ENCODE results near the gene HTR4.

The HTR4 gene

GRCh38 chr5:148524721-148525120 is 129.6 kb downstream of the HTR4 start:
- no peak for DNase-seq

- DNase-seq = no peak
Measured at GRCh38 chr5:148523139-148523538, 131.2 kb downstream of the HTR4 start.

GRCh38 chr5:148515460-148515859 is 138.9 kb downstream of the HTR4 start:
- no peak for DNase-seq

GRCh38 chr5:148514344-148514743 is 140.0 kb downstream of the HTR4 start:
- no peak for DNase-seq

- no peak for DNase-seq
Measured at GRCh38 chr5:148512498-148512897, 141.8 kb downstream of the HTR4 start.

- no peak for DNase-seq
Measured at GRCh38 chr5:148511810-148512347, 142.4 kb downstream of the HTR4 start.

GRCh38 chr5:148509893-148510292 is 144.4 kb downstream of the HTR4 start:
- no peak for DNase-seq

- no peak for DNase-seq
Measured at GRCh38 chr5:148507648-148508047, 146.7 kb downstream of the HTR4 start.

GRCh38 chr5:148499452-148499851 is 154.9 kb downstream of the HTR4 start:
- DNase-seq = peak; percentile 30

- no peak for DNase-seq
Measured at GRCh38 chr5:148497757-148498156, 156.6 kb downstream of the HTR4 start.

GRCh38 chr5:148492351-148492750 is 162.0 kb downstream of the HTR4 start:
- DNase-seq = no peak

GRCh38 chr5:148491793-148492184 is 162.5 kb downstream of the HTR4 start:
- DNase-seq = no peak

- no peak for DNase-seq
Measured at GRCh38 chr5:148491015-148491792, 163.1 kb downstream of the HTR4 start.

- no peak for DNase-seq
Measured at GRCh38 chr5:148488757-148489156, 165.6 kb downstream of the HTR4 start.

- DNase-seq = no peak
Measured at GRCh38 chr5:148486456-148486855, 167.9 kb downstream of the HTR4 start.

GRCh38 chr5:148484651-148485050 is 169.7 kb downstream of the HTR4 start:
- DNase-seq = peak; percentile 29

- no peak for DNase-seq
Measured at GRCh38 chr5:148483750-148484149, 170.6 kb downstream of the HTR4 start.

GRCh38 chr5:148482697-148483462 is 171.4 kb downstream of the HTR4 start:
- DNase-seq = peak; percentile 45

GRCh38 chr5:148482196-148482595 is 172.1 kb downstream of the HTR4 start:
- DNase-seq = no peak

GRCh38 chr5:148477429-148477828 is 176.9 kb downstream of the HTR4 start:
- DNase-seq = no peak

GRCh38 chr5:148476302-148476701 is 178.0 kb downstream of the HTR4 start:
- no peak for DNase-seq

GRCh38 chr5:148474025-148474511 is 180.3 kb downstream of the HTR4 start:
- DNase-seq = peak; percentile 9

- peak; percentile 69 for DNase-seq
Measured at GRCh38 chr5:148471379-148471778, 182.9 kb downstream of the HTR4 start.

Measured in fibroblast of skin of back (primary cell).